CD4-positive, alpha-beta T cell (primary cell): Measurements from ENCODE around the gene CNPY3. TPM values are rescaled to one million over a fixed set of nuclear protein-coding genes. Genes with fewer than 3 reads are reported as not detected.
A peak's percentile ranks its signal among the peaks of the same experiment; 100 is the strongest.
"Not testable (repeated sequence)": the region's sequence is repeated elsewhere in the genome, so short reads cannot be mapped to it uniquely, and the experiment has no call there.

ENCODE experiments used
- ATAC-seq: fragments of 200-7000 bp; cut with Tn5 transposase; one replicate; pipeline ENCODE4 v1.10.0; 2022; ENCODE audit warnings: mild to moderate bottlenecking; ENCODE audit not compliant: poor library complexity
- CTCF ChIA-PET: fragments of 350-600 bp; sonication (Branson Sonifier 250); formaldehyde crosslinking; loops from one replicate; lab custom pipeline; 2021; ENCODE audit warnings: antibody characterized with exemption, inconsistent platforms; lab: Charles Lee
- POLR2A ChIA-PET: fragments of 350-600 bp; sonication (Branson Sonifier 250); formaldehyde crosslinking; loops from one replicate; lab custom pipeline; 2021; ENCODE audit warnings: antibody characterized with exemption, inconsistent platforms; lab: Charles Lee
- DNase-seq, 14 experiments: peaks; one replicate each; pipeline ENCODE4 v3.0.0-alpha.2; 2013 to 2020; ENCODE audit warnings: mixed read lengths in 2 of 14
- H3K27ac ChIP-seq, 2 donors: one replicate each; pipeline versions ENCODE4 v1.5.1 to v1.7.0; 2013; ENCODE audit warnings: low read length in 2 of 2, low read depth in 1 of 2, mild to moderate bottlenecking in 1 of 2
- H3K27me3 ChIP-seq, 2 experiments: 1 replicate in 1 of 2; 2 replicates in 1 of 2; pipeline versions ENCODE4 v1.6.1 to v1.7.0; 2013; ENCODE audit warnings: low read length in 2 of 2, control low read depth in 1 of 2, mild to moderate bottlenecking in 1 of 2, moderate library complexity in 1 of 2; ENCODE audit not compliant: insufficient read depth in 2 of 2, control insufficient read depth in 1 of 2
- H3K36me3 ChIP-seq: one replicate; pipeline ENCODE4 v1.6.1; 2013; ENCODE audit warnings: low read length, control low read depth; ENCODE audit not compliant: insufficient read depth
- H3K4me1 ChIP-seq: one replicate; pipeline ENCODE4 v1.6.1; 2013; ENCODE audit warnings: low read length, control low read depth; ENCODE audit not compliant: insufficient read depth
- H3K4me3 ChIP-seq: one replicate; pipeline ENCODE4 v1.5.1; 2013; ENCODE audit warnings: mild to moderate bottlenecking, low read length, moderate library complexity
- H3K9me3 ChIP-seq, 2 experiments: 1 replicate in 1 of 2; 2 replicates in 1 of 2; pipeline versions ENCODE4 v1.6.1 to v1.7.0; 2013; ENCODE audit warnings: low read length in 2 of 2, mild to moderate bottlenecking in 2 of 2, control low read depth in 1 of 2, moderate library complexity in 1 of 2; ENCODE audit not compliant: control insufficient read depth in 1 of 2, insufficient read depth in 1 of 2
- H3K27ac Mint-ChIP-seq: one replicate; pipeline ENCODE4 v1.8.0; 2020; ENCODE audit warnings: mixed read lengths
- H3K27me3 Mint-ChIP-seq: one replicate; pipeline ENCODE4 v1.8.0; 2021; ENCODE audit warnings: mixed read lengths
- H3K36me3 Mint-ChIP-seq: one replicate; pipeline ENCODE4 v1.8.0; 2021; ENCODE audit warnings: low read depth, mixed read lengths
- H3K4me1 Mint-ChIP-seq: one replicate; pipeline ENCODE4 v1.8.0; 2021; ENCODE audit warnings: low read depth, mixed read lengths
- H3K4me3 Mint-ChIP-seq: one replicate; pipeline ENCODE4 v1.8.0; 2020; ENCODE audit warnings: mild to moderate bottlenecking, mixed read lengths
- H3K9me3 Mint-ChIP-seq: one replicate; pipeline ENCODE4 v1.8.0; 2020; ENCODE audit warnings: mixed read lengths
- CTCF ChIP-seq: fragments of 200-600 bp; IDR thresholded peaks from one replicate; pipeline ENCODE4 v1.8.0; 2022; ENCODE audit warnings: antibody characterized with exemption, mild to moderate bottlenecking
- intact Hi-C, 2 experiments: fragments of 100-400 bp; cut with DNase I in 1 of 2; cut with micrococcal nuclease in 1 of 2; formaldehyde crosslinking; loops; one replicate each; pipeline versions ENCODE4 v1.15.1 to v1.9.0; 2023 to 2025; cut with DNase I, micrococcal nuclease
- total RNA-seq, 174 experiments: library from RNA in 2 of 174; stranded (reverse) in 2 of 174; gene quantifications; one replicate each; pipeline ENCODE4 v1.2.3 and lab custom pipeline; 2021 to 2026

The CNPY3 gene
- total RNA-seq, 2 experiments from 2014 or later = 41.2 to 43.8 TPM

- Mint-ChIP-seq H3K4me1 (peaks cover 11% of the 10 kb centered on the region), H3K9me3 (no peaks in the 10 kb centered on the region), H3K27me3 (no peaks in the 10 kb centered on the region), H3K27ac (no peak overlapping the region), H3K36me3 (no peaks in the 10 kb centered on the region), H3K4me3 (no peak overlapping the region)
- Histone ChIP-seq H3K4me3 (no peak overlapping the region), H3K9me3 (no peaks in the 10 kb centered on the region), H3K27me3 (no peaks in the 10 kb centered on the region), H3K4me1 (peaks cover 7% of the 10 kb centered on the region), H3K36me3 (no peaks in the 10 kb centered on the region), H3K27ac (no peak overlapping the region)
- ChIA-PET CTCF (interaction anchor here (0.6 to 2.3 kb wide), 9 partner anchors 20 to 250 kb away, joined by 3 to 10 read pairs (median 4); partner anchors contain the start of genes CUL7, PEX6, PPP2R5D and RRP36), POLR2A (interaction anchor here (1.6 kb wide), 1 partner anchor 242 kb away, joined by 4 read pairs; no protein-coding TSS in a partner anchor)
- intact Hi-C loops = loop anchor here (1.0 to 10.0 kb wide), 5 partner anchors 111 to 603 kb away; partner anchors contain the start of genes KLHDC3 (in 1 of the 2) and MEA1 (in 1 of the 2)
- ATAC-seq (peak; percentile 97), DNase-seq (peak; percentile 43 to 90 (median 60))
- TF ChIP-seq CTCF = peak; percentile 91
These were observed 27.7 kb upstream of the CNPY3 start for GRCh38 chr6:42901538-42901957.

GRCh38 chr6:42902429-42903263 is 26.6 kb upstream of the CNPY3 start:
- ATAC-seq, H3K36me3 Mint-ChIP-seq, H3K9me3 Mint-ChIP-seq, H3K36me3 ChIP-seq, H3K27ac Mint-ChIP-seq, H3K27ac ChIP-seq, H3K9me3 ChIP-seq, H3K27me3 Mint-ChIP-seq, DNase-seq, H3K27me3 ChIP-seq, H3K4me3 Mint-ChIP-seq, H3K4me3 ChIP-seq, H3K4me1 ChIP-seq: not testable (repeated sequence)
- intact Hi-C loops = loop anchor here in 1 of 2 experiments (5.0 to 10.0 kb wide), 4 partner anchors 110 to 602 kb away; partner anchors contain the start of genes KLHDC3 and MEA1
- POLR2A ChIA-PET = interaction anchor here (1.6 kb wide), 1 partner anchor 241 kb away, joined by 4 read pairs; no protein-coding TSS in a partner anchor
- H3K4me1 Mint-ChIP-seq = peaks cover 11% of the 10 kb centered on the region
- CTCF ChIA-PET = interaction anchor here (1.2 kb wide), 1 partner anchor 76 kb away, joined by 4 read pairs; the partner anchor contains the start of gene PEX6

- no peaks in the 10 kb centered on the region for H3K9me3 ChIP-seq
- Mint-ChIP-seq H3K27me3 (no peaks in the 10 kb centered on the region), H3K36me3 (no peaks in the 10 kb centered on the region), H3K4me3 (no peak overlapping the region), H3K9me3 (no peaks in the 10 kb centered on the region), H3K4me1 (peaks cover 6% of the 10 kb centered on the region), H3K27ac (no peak overlapping the region)
- no peaks in the 10 kb centered on the region for H3K27me3 ChIP-seq
- CTCF ChIA-PET = interaction anchor here (1.1 kb wide), 1 partner anchor 99 kb away, joined by 3 read pairs; no protein-coding TSS in a partner anchor
- no peak overlapping the region for H3K27ac ChIP-seq
- H3K4me3 ChIP-seq = no peak overlapping the region
- no peak for DNase-seq
- intact Hi-C loops = loop anchor here in 1 of 2 experiments (5.0 to 10.0 kb wide), 4 partner anchors 108 to 600 kb away; partner anchors contain the start of genes KLHDC3 and MEA1
- POLR2A ChIA-PET = interaction anchor here (1.4 kb wide), 1 partner anchor 25 kb away, joined by 3 read pairs; the partner anchor contains the start of gene CNPY3
- peaks cover 7% of the 10 kb centered on the region for H3K4me1 ChIP-seq
- TF ChIP-seq CTCF = no peak
- H3K36me3 ChIP-seq = no peaks in the 10 kb centered on the region
- no peak for ATAC-seq
These were observed 24.8 kb upstream of the CNPY3 start for GRCh38 chr6:42904467-42904866.
